A172 (cell line): ENCODE data around the gene NME9. TPM values are rescaled to one million over a fixed set of nuclear protein-coding genes. Genes with fewer than 3 reads are reported as not detected.
A peak's percentile ranks its signal among the peaks of the same experiment; 100 is the strongest.

ENCODE experiments used
- DNase-seq: peaks from one replicate; pipeline ENCODE4 v3.0.0-alpha.2; 2015; ENCODE audit warnings: low spot score
- total RNA-seq: library from RNA; depleted of rRNA; stranded (reverse); fragments of >200 nt; shearing (Covaris generic); gene quantifications from 2 replicates; pipeline ENCODE4 v1.2.3, GENCODE V29; 2014

The NME9 gene
- total RNA-seq, 1 experiment from 2014 or later: not detected

DNA sequence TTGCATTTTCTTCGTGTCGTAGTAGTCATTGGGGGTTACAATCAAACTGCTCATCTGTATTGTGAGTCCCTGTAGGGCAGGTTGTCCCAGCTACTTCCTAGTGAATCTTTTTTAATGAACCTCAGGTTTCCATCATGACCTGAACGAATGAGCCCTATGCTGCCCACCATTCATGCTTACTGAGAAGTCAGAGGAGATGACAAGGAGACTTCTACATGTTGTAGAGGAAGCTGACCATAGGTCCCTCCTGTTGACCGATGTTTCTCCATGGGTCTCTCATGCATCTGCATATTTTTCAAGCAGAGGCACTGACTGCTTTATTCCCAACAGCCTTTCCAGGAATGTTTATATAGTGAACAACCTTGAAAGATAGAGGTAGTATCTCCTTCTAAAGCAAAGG is 5.0 kb upstream of the NME9 start:
- DNase-seq: no peak

DNA sequence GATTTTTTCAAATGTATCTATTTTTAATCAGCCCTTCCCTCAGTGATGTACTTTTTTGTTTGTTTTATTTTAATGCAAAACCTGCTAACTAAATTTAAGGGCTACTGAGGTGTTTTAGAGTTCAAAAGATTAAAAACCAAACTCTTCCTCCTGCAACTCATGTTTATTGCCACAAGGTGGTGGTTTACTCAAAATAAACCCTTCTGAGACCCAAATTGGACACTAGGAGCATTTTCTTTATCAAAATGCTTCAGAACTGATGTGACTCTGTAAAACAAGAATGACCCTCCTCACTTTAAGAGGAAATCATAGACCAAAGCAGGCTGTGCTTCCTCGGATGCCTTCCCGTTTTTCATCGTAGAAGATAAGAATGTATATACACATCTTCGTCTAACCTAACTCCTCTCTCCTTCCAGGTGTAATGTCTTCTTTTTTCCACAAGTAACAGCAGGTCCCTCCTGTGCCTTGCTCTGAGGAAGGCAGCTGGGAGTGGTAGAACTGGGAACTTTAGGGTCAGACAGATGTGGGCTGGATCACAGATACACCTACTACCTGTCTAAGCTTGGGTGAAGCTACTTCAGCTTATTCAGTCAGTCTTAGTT is 2.9 kb upstream of the NME9 start:
- peak; percentile 35 for DNase-seq

DNA sequence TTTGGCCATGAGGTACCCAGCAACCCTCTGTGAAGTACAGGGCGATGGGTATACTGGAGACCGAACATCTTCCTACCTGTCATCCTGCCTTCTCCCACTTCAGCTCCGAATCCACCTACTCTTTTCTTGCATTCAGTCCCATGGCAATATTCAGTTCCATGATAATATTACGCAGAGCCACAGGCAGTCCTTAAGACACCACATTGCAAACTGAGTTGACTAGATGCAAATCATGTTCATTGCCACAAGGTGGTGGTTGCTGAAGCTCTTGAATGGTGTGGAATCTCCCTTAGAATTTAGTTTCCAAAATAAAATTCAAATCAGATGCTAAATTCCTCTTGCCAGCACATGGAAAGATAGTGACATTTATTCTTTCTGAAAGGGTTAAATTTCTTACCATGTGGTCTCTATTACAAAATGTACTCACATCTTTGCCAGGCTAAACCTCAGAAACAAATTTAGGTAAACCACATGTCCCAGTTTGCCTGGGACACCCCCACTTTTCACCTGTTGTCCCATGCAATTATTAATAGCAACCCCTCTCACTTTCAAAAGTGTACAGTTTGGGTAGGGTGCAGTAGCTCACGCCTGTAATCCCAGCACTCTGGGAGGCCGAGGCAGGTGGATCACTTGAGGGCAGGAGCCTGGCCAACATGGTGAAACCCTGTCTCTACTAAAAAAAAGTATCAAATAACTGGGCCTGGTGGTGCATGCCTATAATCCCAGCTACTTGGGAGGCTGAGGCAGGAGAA is 1.7 kb upstream of the NME9 start:
- no peak for DNase-seq

DNA sequence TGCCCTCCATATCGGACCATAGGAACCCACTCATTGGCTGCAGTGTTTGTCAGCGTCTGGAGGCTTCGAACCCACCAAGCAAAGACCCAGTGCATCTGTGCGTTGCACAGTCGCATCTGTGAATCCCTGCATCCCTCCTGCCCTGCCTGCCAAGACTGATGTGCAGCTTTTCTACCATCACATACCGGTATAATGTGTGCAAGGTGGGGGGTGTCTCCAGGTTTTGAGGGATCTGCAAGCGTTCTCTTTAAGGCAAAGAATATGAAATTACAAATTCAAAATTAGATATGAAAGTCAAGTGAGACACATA is 288 bp upstream of the NME9 start:
- no peak for DNase-seq

DNA sequence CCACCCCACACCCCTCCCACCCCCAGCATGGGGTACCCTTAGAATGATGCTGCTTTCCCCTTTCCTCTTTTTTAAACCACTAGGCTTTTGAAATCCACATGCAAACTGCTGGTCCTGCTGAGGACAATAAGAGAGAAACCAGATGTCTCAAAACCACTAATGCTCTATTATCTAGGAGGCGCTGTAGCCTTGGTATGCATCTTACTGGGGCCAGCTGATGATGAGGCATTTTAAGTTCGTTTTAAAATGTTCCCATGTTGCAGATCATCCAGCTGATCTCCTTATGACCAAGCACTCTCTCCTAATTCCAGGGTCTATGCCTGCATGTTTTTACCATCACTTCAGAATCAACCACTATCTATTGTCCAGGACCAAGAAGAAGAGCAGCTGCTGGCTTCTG is 1.3 kb downstream of the NME9 start:
- no peak for DNase-seq

DNA sequence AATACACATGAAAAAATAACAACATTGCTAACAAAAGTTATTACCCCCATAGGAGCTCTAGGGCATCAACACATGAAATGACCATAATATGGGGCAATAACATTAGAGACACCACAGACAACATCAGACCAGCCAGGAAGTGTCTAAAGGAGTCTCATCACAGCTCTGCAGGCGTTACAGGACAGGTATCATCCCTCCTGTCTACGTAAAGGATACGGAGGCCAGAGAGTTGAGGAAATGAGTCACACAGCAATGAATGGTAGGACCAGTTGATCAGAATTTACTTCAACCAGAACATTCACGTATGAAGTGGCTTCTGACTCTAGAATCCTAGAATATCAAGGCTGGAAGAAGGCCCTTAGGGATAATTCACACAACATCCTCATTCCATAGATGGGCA is 1.8 kb downstream of the NME9 start:
- no peak for DNase-seq

GRCh38 chr3:138326866-138327595 is 2.6 kb downstream of the NME9 start:
- DNase-seq: no peak

GRCh38 chr3:138325990-138326389 is 3.7 kb downstream of the NME9 start:
- no peak for DNase-seq

GRCh38 chr3:138323971-138324370 is 5.7 kb downstream of the NME9 start:
- no peak for DNase-seq

GRCh38 chr3:138317687-138318086 is 12.0 kb downstream of the NME9 start:
- no peak for DNase-seq

DNA sequence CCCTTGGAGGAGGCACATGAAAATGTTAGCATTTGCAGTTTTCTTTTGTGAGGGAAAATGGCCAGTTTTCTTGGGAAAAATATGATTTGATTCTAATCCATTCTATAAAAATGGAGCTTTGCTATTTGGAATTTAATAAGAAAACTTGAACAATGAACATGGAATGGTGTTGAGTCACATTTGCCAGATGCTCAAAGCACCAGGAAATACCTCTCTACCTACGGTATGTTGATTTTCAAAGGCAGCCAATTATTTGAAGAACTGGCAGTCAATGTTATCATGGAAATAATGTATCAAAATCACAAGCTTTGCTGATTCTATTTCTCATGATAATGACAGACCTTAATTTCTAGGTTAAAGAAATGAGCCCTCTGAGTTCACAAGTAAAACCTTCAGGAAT is 14.9 kb downstream of the NME9 start:
- no peak for DNase-seq

GRCh38 chr3:138310494-138310893 is 19.2 kb downstream of the NME9 start:
- no peak for DNase-seq

DNA sequence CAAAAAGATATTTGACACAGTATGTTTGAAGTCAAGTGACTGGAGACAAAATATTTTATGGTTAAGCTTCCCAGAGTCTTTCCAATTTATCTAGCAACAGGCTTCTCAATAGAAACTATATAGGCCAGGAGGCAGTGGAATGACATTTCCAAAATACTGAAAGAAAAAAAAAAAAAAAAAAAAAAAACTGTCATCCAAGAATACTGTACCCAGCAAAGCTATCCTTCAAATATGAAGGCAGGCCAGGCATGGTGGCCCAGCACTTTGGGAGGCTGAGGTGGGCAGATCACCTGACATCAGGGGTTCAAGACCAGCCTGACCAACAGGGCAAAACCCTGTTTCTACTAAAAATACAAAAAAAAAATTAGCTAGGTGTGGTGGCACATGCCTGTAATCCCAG is 20.9 kb downstream of the NME9 start:
- no peak for DNase-seq

- no peak for DNase-seq
These were observed 21.8 kb downstream of the NME9 start for GRCh38 chr3:138307899-138308298.

GRCh38 chr3:138303474-138303873 is 26.2 kb downstream of the NME9 start:
- DNase-seq: no peak

DNA sequence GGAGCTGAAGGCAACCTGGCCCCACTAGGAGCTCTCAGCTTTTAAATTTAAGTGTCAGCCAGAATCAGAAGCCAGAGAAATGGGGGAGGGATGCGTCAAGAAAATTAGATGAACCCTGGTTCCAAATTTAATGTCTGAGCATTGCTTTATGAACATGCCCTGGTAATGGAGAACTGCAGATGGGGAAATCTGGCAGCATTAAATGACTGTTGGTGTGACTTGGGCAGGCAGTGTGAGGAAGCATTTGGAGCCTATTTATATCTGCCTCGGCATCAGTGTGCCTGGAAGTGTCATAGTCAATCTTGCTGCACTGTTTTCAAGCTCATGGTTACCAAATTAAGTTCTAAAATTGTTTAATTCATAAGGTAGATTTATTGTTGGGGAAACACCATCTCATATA is 29.0 kb downstream of the NME9 start:
- no peak for DNase-seq

DNA sequence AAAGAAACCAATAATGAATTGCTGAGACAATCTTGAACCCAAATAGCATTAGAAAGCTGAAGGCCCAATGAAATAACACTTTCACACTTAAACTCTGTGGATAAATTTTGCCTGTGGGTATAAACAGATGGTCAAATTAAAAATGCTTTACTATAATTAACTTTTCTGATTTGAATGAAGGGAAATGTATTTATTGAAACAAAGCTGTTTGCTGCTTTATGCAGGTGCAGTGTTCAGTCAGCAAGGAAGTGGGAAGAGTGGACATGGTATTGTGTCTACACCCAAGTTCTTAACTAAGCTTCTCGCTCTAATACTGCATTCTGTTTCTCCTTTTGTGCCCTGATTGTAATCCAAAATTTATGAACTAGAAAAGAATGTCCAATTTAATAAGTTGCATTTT is 31.8 kb downstream of the NME9 start:
- DNase-seq: no peak

DNA sequence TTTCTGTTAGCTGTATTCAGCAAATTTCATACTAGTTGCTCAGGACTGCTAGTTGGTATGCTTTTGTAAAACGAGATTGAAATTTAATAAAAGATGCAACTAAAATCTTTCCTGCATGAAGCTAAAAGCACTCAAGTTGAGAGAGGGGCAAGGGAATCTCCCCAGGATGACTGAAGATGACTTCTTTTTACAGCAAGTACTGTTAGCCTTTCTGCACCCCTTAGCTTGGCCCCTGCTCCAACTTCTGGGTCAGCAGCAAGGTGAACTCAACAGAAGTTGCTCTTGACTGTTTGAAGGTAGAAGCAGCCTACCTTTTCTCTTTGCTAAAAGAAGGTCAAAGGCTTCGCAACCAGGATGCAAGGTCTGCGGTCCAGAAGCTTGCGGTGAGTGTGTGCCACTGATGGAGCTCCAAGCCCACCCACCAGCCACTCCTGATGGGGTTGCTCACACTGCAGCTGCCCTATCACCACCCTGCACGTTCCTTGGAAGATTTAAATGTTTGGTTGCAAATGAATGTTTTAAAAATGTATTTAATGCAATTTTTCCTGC is 32.5 kb downstream of the NME9 start:
- no peak for DNase-seq

GRCh38 chr3:138296639-138297038 is 33.0 kb downstream of the NME9 start:
- DNase-seq: no peak

- DNase-seq: no peak
These were observed 40.0 kb downstream of the NME9 start for GRCh38 chr3:138289701-138290100.

- no peak for DNase-seq
These were observed 40.4 kb downstream of the NME9 start for GRCh38 chr3:138289260-138289659.

DNA sequence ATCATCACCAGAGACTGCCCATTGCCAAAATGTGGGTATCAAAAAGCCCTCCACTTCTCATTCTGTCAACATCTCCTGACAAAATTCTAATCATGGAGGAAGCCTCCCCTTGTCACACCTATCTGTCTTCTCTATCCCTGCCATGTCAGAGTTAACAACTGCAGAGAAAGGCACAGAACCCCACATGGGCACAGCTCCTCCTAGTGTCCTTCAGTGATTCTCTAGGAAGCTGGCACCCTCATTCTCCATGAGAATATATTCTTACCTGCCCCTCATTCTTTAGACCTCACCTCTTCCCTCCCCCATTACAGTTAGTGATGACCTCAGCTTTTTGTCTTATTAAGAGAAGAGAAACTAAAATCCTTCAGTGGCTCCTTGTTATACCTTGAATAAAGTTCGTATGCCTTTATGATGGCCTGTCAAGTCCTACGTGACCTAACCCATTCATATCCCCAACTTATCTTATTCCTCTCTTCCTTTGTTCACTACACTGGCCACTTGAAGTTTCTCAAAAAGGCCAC is 44.6 kb downstream of the NME9 start:
- no peak for DNase-seq

- no peak for DNase-seq
These were observed 45.6 kb downstream of the NME9 start for GRCh38 chr3:138284079-138284478.
